Vagina (tissue), 2 donors: ENCODE results near the gene SLC16A2.

Experiments used
- CTCF ChIP-seq, 3 experiments: fragments of 450-650 bp in 2 of 3; fragments of 200-600 bp in 1 of 3; sonication (generic) in 1 of 3; IDR thresholded peaks; one replicate each; pipeline ENCODE4 v1.5.1; 2017 to 2019; ENCODE audit warnings: antibody characterized with exemption in 3 of 3, mild to moderate bottlenecking in 2 of 3, moderate library complexity in 2 of 3
- POLR2A ChIP-seq, 2 donors: fragments of 450-650 bp; IDR thresholded peaks; one replicate each; pipeline ENCODE4 v1.6.1; 2017; ENCODE audit warnings: antibody characterized with exemption in 2 of 2, mild to moderate bottlenecking in 2 of 2, moderate library complexity in 2 of 2
- POLR2AphosphoS5 ChIP-seq, 2 donors: sonication (generic); formaldehyde crosslinking; IDR thresholded peaks; one replicate each; pipeline ENCODE4 v1.9.0; 2017; ENCODE audit warnings: antibody characterized with exemption in 2 of 2, mild to moderate bottlenecking in 2 of 2, low read depth in 1 of 2; ENCODE audit not compliant: insufficient read depth in 1 of 2

- TF ChIP-seq CTCF (IDR thresholded peaks at IDR 0.05) (no peak), POLR2AphosphoS5 (IDR thresholded peaks at IDR 0.05; ENCODE audit: insufficient read depth in 1 of 2, low read depth in 1 of 2) (no peak), POLR2A (IDR thresholded peaks at IDR 0.05) (no peak)
Observed at GRCh38 chrX:74493806-74494205, 72.5 kb downstream of the SLC16A2 start.
